ENCODE data around the gene HCRT.
"Not testable (repeated sequence)": the region's sequence is repeated elsewhere in the genome, so short reads cannot be mapped to it uniquely, and the experiment has no call there.

HCRT gene

GRCh38 chr17:42197564-42198156, 12.4 kb upstream of the HCRT start:
- no peak for DNase-seq

DNA sequence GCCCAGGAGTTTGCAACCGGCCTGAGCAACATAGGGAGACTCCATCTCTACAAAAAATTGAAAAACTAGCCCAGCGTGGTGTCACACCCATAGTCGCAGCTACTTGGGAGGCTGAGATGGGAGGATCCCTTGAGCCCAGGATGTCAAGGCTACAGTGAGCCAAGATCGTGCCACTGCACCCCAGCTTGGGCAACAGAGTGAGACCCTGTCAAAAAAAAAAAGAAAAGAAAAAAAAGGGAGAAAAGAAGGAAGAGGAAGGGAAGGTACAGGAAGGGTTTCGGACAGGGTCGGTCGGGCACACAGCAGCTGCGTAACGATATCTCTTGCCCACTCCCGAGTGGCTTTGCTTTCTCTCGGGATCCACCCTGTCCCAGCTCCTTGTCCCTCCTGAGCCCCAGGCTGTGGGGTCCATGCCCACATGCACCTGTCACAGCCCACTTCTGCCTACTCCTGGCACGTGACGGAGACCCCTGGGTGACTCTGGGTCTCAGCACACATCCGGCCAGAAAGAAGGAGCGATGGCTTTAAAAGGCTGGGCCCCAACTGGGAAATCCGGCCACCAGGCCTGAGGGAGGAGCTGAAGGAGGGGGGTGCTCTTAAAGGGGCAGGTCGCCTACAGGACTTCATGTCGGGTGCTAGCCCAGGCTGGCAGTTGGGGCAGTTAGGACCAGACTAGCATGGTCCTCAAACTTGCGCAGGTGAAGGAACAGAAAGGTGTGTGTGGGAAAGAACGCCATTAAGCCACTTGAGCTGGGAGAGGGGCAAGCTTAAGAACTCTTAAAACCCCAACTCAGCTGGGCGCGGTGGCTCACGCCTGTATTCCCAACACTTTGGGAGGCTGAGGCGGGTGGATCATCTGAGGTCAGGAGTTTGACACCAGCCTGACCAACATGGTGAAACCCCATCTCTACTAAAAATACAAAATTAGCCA, 9.0 kb upstream of the HCRT start, which contains the start of gene GHDC:
Gene GHDC, minus strand, starts transcription at position 526 of the 931 bp plus-strand sequence. CDS start 913 bp downstream, outside the sequence.
- DNase-seq = peak; percentile 73

DNA sequence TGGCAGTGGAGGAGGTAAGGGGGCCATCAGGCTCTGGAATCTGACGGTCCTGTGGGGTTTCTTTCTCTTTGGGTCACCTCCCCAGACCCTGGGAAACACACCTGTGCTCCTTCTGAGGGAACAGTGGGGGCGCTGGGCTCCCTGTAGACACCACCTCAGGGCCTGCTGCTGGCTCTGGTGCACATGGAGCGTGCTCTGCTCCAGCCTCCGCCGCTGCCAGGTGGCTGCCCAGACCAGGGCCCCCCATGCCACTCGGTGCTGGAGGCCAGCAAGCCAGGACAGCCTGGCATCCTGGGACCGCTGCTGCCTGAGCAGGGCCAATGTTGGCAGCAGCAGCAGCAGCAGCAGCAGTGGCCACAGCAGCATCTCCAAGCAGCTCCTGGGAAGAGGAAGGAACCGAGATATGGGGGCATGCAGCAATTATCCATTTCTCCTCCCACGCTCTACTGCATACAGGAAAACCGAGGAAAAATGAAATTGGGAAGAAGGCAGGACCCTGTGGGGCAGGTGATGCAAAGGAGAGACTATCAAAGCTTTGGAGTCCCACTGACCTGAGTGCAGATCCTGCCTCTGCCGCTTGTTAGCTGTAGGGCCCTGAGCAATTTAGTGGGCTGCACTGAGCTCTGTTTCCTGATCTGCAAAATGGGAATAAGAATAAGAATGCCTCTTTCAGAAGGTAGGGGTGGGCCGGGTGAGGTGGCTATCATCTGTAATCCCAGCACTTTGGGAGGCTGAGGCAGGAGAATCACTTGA, 8.1 kb upstream of the HCRT start:
- DNase-seq = no peak

- no peak for DNase-seq
Measured at GRCh38 chr17:42192189-42193126, 7.2 kb upstream of the HCRT start.

DNA sequence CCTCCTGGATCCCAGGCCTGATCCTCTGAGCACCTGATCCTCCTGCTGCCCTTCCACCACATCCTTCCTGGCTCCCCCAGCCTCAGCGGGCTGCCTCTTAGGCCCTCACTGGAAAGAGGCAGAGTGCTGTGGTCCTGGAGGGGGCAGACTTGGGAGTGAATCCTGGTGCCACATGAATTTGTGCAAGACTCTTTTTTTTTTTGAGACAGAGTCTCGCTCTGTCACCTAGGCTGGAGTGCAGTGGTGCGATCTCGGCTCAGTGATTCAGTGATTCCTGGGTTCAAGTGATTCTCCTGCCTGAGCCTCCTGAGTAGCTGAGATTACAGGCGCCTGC, 6.0 kb upstream of the HCRT start:
- DNase-seq = no peak

DNA sequence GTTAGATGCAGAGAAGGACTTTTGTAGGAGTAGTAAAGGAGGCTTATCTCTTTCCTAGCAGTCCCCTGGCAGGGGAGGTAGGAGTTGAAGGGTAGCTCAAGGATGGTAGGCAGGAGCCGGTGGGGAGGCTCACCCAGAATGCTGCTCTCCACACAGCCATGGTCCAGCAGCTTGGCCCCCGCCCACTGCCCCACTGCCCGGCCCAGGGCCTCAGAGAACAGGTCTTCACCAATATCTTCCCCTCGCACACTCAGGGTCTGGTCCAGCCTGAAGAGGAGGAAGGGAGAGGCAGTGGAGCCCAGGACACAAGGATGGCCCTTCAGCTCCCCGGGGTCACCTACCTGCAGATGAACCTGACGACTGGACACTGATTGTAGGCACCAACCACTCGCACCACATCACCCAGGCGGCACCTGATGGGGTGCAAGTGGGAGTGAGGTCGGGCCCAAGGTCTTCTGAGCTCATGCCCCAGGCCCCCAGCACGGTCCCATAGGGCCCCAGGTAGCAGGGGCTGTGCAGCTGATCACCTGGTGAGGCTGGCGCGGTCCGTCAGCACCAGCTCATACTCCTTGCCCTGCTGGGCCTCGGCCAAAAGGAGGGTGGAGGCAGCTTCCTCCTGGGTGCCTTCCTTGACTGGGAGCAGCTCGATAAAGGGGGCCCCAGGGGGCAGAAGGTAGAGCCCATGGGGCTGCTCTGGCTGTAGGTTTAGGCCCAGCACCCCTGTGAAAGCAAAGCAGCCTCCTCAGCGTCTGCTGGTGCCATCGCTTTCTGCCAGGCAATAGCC, 5.4 kb upstream of the HCRT start:
- DNase-seq = no peak

DNA sequence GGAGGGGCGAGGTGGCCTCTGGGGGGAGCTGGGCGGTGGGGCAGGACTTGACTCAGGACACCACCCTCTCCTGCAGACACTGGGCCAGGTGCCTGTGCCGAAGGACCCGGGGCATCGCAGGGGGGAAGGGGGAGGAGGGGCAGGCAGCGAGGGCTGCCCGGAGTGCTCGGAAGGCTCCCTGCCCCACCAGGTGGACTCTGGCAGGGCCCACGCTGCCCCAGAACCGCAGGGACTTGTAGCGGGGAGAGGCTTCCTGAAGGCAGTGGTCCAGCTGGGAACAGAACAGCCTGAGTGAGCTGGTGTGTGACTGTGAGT, 4.4 kb upstream of the HCRT start:
- no peak for DNase-seq

GRCh38 chr17:42188749-42189650, 3.7 kb upstream of the HCRT start:
- no peak for DNase-seq

- DNase-seq = no peak
Measured at GRCh38 chr17:42187833-42188232, 2.6 kb upstream of the HCRT start.

DNA sequence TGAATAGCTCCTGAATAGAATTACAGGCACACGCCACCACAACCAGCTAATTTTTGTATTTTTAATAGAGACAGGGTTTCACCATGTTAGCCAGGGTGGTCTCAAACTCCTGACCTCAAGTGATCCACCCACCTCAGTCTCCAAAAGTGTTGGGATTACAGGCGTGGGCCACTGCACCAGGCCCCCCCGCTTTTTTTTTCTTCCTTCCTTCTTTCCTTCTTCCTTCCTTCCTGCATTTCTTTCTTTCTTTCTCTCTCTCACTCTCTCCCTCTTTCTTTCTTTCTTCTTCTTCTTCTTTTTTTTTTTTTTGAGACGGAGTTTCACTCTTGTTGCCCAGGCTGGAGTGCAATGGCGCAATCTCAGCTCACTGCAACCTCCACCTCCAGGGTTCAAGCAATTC, 939 bp upstream of the HCRT start:
- not testable (repeated sequence) for DNase-seq

- no peak for DNase-seq
Measured at GRCh38 chr17:42185621-42185930, 324 bp upstream of the HCRT start.

DNA sequence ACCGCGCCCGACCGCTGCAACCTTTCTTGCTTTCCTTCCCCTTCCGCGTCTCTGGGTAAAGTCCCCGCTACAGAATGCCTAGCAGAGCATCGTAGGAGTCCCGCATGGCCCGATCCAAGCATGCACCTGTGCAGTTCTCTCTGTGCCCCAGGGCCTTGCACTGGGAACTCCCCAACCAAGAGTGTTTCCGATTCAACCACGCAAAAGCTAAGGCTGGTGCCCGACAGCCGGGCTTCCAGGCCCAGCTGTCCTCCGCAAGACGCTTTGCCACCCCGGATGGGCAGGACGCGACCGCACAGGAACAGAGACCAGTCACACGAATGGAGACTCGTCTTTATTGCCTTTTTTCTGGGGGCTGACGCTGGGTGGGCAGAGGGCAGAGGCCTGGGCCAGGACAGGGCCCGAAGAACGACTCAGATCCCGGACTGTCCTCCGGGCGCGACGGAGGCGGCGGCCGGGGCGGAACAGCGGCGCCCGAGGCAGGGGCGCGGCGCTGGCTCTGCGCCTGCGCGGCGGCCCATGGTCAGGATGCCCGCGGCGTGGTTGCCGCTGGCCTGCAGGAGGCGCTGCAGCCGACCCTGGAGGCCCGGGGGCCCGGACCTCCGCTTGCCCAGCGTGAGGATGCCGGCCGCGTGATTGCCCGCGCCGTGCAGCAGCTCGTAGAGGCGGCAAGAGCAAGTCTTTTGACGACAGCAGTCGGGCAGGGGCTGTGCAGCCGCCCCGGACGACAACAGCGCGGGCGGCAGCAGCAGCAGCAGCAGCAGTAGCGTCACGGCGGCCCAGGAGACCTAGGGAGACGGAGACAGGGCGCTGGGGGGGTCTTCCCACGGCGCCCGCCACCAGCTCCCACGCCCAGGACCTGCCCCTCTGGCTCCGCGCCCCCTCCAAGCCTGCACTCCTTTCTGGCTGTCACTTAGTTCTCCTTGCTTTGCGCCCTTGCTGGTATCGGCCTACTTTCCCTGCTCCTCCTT, 1.2 kb downstream of the HCRT start:
- DNase-seq = peak; percentile 25

- DNase-seq = no peak
Measured at GRCh38 chr17:42182927-42183734, 2.1 kb downstream of the HCRT start.

- no peak for DNase-seq
Measured at GRCh38 chr17:42181851-42182207, 3.4 kb downstream of the HCRT start.

DNA sequence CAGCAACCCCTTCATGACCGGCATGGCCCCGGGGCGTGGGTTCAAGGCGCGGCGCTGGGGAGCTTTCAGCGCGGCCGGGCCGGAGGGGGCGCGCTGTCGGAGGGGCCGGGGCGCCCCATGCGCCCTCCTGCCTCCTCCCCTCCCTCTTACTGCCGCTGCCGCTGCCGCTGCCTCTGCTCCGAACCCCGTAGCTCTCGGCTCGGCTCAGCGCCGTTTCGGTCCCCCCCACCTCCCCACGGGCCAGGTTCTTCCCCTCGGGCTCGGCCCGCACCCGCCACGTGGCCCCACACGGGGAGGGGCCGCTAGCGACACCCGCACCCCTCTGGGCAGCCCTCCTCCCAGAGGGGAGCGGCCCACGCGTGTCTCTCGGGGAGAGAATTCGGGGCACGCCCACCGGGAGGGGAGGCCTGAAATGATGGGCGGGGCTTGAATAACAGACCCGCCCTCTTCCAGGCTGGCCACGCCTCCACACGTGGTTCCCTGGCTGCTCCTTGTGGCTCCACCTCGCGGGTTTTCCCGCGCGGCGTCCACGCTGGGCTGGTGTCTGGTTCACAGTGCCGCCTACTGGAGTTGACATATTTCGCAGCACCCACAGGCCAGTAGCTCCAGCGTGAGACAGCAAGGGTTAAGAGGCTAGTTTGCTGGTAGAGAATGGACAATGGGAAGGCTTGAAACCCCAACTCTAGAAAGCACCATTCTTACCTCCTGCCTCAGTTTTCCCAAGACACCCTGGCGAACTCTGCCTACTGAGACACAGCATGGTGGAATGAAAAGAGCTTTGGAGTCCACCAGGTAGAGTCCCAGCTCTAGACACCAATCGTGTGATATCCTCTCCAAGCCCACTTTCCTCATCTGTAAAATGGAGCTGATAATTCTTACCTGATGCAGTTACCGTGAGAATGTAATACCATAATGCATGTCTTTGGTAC, 4.1 kb downstream of the HCRT start, which contains the start of gene KCNH4:
Gene KCNH4, minus strand, starts transcription at position 221 of the 929 bp plus-strand sequence. Its CDS starts 197 bp downstream, at position 24.
- DNase-seq = peak; percentile 67

- DNase-seq = no peak
Measured at GRCh38 chr17:42180411-42180921, 4.8 kb downstream of the HCRT start.

DNA sequence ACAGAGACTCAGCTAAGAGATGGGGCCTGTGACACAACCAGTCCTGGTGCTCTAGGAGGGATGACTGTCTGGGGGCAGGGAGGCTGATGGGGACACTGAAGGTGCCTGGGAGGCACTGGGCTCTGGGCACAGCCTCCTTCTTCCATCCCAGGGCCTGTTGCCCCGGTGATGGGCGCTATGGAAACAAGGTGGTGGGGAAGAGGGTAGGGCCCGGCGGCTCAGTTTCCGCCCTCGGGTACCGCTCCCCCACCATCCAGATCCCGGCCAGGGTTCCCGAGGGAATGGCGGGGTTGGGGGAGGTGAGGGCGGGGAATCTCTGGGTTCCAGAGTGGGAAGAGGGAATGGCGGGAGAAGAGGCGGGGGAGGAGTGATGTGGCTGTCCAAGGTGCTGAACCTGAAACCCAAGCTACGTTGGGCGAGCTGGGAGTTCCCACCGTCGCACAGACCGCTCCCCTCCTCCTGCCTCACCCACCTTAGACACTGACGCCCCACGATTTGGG, 5.3 kb downstream of the HCRT start:
- peak; percentile 18 for DNase-seq
